HG03520 (cell line): ENCODE data around the gene GPS1.

Source experiments
- ATAC-seq: cut with Tn5 transposase; IDR thresholded peaks from one replicate; pipeline ENCODE4 v1.9.1; 2021; ENCODE audit warnings: mild to moderate bottlenecking, moderate library complexity; ENCODE audit not compliant: unreplicated experiment

The GPS1 gene

GRCh38 chr17:82056729-82057621 lies 5.3 kb downstream of the GPS1 start:
- ATAC-seq: no peak

GRCh38 chr17:82058230-82058854 lies 6.6 kb downstream of the GPS1 start:
- no peak for ATAC-seq

DNA sequence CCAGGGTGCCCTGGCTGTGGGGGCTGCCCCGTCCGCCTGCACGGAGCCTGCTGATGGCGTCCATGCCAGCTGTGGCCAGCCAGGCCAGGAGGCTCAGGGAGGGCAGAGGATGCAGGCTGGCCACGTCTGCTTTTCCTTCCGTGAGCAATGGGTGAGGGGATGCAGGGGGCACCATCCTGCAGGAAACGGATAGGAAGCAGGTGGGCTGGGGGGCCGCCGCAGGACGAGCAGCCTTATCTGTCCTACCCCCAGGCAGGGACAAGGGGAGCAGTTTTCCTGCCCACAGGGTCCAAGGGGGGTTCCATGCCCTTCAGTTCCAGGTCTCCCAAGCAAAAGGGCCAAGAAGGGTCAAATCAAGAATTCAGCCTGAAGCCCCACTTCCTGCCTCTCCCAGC lies 7.2 kb downstream of the GPS1 start:
- no peak for ATAC-seq

- no peak for ATAC-seq
Measured at GRCh38 chr17:82059272-82060000, 7.7 kb downstream of the GPS1 start.

DNA sequence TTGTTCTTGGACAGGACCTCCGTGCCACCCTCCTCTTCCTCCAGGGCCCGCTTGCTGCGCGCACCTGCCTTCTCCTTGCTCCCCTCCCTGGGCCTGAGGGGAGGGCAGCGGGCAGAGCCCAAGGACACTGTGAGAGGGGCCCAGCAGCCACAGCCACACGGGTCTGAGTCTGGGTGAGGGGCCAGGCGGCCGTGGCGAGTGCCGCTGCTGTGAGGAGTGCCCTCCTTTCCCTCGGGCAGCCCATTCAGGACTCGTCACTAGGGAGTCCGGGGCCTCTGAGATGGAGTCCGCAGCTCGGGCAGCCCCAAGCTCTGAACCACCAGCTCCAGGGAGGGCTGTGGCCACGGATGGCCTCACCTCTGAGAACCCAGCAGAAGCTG lies 8.3 kb downstream of the GPS1 start:
- ATAC-seq: no peak

GRCh38 chr17:82060614-82061013 lies 8.9 kb downstream of the GPS1 start:
- no peak for ATAC-seq

DNA sequence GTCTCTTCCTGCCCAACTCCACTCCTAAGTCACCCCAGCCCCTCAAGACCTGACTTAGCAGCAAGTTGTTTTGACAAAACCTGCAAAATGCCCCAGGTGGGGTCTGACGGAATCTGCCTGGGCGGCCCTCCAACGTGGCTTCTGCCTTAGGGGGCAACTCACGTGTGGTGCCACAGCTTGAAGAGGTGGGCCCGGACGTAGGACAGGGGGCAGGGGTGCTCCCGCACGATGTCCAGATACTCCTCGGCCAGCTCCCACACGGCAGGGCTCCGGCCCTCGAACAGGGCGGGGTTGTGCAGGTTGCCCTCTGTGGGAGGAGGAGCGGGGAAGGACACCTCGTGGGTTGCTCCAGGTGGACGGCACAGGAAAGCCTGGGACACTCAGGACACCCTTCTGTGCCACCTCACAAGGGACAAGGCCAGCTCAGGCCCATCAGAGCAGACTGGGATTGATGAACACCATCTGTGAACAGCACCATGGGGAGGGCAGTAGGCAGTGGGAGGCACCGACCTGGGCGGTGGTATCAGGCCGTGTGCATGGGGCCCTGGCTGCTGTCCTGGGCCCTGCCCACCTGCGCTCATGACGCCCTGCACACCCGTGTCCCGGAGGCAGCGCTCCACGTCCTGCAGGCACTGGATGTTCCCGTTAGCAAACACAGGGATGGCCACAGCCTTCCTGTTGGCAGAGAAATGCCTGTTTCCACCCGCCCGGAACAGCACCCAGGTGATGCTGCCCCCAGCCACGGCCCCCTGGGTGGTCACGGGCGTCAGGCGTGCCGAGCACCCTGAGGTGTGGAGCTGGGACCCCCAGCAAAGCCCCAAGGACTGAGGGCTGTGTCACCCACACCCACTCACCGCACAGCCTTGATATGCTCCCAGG lies 9.6 kb downstream of the GPS1 start:
- no peak for ATAC-seq

DNA sequence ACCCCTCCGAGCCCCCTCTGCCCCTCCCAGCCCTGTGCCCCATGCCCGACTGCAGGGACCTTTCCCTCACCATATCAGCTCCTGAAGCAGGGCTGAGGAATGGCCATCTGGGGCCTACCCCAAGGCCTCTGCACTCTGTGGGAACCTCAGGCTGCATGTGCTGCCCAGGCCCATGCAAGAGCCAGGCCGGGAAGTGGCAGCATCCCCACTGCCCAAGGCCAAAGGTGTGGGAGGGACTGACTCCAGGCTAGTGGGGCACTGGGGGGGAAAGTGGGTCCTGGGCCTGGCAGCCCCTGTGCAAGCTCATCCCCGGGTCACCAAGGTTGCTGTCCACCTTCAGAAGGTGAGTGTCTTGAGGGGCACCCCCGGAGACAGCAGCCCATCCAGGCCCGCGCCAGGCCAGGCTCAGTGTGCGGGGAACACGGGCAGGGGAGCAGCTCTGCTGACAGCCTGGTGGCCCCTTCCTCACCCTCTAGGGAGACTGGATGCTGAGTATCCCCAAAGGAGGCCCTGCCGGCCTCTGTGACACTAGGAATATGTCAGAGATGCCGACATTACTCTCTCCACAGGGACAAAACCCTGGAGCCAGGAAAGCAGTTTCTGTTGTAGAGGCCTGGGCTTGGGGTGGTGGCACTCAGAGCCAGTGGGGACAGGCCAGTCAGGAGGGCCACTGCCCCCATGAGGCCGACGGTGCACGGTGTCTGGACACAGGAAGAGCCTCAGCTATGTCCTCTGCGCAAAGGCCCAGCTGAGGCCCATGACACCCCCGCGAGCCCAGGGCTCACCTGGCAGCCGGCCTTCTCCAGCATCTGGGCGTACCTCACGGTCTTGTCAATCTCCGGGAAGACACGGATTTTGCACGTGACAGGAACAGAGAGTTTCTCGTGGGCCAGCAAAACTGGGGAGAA lies 10.6 kb downstream of the GPS1 start:
- ATAC-seq: no peak

GRCh38 chr17:82062984-82063368 lies 11.3 kb downstream of the GPS1 start:
- no peak for ATAC-seq

DNA sequence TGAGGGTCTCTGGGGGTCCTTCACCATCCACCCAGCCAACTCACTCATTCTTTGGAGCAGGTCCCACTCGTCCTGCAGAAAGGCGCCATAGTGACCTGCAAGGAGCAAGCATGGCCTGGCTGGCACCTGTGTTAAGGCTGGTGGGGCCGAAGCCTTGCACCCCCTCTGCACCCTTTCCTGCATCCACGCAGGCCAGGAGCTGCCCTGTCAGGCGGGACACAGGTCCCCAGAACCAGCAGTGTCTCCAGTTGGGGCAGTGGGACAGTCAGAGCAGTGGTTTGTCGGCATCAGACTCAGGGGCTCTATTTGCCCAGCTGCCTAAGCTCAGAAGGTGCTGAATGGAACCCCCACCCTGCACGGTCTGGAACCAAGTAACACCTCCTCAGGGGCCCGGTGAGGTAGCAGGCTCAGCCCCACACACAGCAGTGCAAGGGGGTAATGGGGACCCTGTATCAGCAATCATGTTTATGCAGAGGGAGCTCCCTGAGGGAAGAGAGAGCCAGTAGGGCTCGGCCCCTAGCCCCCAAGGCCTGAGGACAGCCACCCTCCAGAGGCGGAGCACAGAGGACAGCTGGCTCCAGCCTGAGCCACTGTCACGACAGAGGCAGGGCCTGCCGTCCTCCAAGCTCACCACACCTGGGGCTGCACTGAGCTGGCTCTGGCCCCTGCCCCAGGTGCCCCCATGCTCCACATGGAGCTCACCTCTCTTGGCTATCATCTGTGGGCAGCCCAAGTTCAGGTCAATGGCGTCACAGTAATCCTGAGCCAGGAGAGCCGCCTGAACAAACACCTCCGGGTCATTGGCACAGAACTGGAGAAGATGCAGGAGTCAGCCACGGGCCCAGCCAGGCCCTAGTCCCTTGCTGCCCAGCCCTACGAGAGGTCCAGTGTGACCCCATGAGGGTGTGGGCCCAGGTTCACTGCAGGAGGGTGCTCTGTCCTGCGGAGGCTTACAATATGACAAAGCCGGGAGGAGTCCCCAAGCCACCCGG lies 12.0 kb downstream of the GPS1 start:
- ATAC-seq: no peak

DNA sequence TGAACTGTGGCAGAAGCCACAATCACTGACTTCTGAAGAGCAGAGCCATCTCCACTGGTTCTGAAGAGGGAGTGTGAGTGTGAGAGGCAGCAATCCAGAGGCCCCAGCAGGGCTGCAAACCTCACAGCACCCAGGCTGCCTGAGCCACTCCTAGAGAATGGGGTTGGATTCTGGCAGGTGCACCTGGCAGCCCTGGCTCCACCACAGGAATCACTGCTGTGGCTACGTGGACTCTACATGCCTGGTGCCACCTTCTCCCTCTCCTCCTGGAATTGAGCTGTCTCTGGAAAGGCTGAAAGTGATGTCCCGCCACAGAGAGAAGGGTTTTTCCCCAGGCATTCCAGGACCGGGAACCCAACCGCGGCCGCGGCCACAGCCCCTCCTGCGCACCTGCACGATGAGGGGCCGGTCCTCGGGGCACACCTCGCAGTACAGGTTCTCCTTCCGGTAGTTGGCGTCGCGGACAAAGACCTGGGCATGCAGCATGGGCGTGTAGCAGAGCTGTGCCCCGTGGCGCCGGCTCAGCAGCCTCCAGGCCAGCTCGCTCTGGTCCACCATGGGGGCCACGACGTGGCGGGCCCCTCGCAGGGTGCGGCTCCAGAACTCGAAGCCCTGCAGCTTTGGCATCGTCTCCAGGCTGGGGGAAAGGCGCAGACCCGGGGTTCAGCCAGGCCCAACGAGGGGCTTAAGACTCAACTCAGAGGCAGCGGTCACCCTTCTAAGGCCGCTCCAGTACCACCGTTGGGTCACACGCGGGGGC lies 12.9 kb downstream of the GPS1 start:
- no peak for ATAC-seq

DNA sequence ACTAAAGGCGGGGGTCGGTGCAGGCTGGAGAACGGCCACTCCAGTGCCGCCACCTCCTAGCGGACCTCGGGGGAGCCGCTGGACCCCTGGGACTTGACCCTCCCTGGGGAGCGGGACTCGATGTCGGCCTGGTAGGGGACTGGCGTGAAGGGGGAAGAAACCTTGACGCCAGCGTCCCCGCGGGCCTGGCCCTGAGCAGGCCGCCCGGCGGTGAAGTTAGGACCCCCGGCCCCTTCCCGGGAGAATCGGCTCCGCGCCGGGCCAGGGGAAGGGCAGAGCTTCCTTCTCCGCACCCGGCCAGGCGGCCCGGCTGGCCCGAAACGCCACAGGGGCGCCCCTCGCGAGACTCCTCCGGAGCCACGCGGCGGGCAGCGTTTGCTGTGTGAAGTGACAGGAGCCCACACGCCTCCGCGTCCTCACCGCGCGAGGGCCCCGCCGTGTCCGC lies 13.5 kb downstream of the GPS1 start:
- peak; percentile 31 for ATAC-seq

DNA sequence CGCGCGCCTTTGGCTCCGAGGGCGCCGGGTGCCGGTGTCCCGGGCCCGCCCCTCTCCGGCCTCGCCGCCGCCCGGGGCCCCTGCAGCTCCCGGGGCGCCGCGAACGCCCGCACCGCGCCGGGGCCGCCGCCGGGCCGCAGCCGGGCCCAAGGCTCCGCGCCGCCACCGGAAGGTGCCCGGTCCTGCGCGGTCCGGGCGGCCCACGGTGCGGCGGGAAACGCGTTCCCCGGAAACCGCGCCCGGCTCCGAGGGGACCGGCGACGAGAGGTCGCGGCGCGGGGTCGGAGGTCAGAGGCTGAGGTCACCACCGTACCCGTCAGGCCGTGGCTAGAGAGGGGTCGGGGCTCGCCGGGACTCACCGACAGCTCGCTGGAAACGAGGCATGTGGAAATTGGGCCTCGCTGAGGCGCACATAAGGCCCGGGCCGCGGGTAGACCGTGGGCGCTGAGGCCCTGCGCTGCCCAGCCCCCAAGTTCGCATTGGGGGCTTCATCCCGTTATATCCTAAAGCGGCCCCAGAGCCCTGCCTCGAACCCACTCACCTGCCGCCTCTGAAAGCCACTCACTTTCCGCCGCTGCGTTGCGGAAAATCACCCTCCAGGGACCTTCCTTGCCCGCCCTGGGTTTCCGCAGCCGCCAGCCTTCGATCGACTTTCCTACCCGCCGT lies 14.1 kb downstream of the GPS1 start, which contains the start of gene DUS1L:
Gene DUS1L, minus strand, starts transcription at position 167 of the 666 bp plus-strand sequence. CDS start 745 bp downstream, outside the sequence.
- ATAC-seq: peak; percentile 62

DNA sequence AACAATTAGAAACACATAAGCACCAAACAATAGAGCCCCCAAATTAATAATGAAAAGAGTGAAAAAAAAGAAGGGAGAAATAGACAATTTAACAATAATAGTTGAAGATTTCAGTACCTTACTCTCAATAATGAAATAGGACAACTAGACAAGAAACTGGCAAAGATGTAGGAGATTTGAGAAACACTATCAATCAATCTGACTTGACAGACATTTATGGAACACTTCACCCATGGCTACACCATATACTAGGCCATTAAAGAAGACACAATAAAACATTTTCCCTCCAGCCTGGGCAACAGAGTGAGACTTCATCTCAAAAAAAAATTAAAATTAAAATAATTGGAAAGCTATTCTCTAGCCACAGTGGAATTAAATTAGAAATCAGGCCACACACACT lies 18.9 kb downstream of the GPS1 start:
- no peak for ATAC-seq

- no peak for ATAC-seq
Measured at GRCh38 chr17:82072827-82073226, 21.1 kb downstream of the GPS1 start.

DNA sequence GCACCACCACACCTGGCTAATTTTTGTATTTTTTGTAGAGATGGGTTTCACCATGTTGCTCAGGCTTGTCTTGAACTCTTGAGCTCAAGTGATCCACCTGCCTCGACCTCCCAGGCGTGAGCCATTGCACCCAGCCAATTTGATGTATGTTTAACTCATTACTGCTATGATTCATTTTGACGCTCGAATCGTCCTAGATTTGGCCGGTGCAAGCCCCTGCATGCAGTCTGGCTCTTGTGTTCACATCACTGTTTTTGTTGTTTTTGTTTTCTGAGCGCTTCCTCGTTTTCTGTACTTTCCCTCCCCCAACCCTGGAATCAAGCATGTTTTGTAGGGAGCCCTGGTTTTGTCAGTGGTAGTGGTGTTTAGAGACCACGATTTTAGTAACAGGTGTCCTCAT lies 21.7 kb downstream of the GPS1 start:
- ATAC-seq: no peak
